Mesothelial cell of epicardium (in vitro differentiated cells): ENCODE data around the gene PCGF2. TPM values are rescaled to one million over a fixed set of nuclear protein-coding genes. Genes with fewer than 3 reads are reported as not detected.

ENCODE experiments used
- DNase-seq, 2 experiments: peaks; one replicate each; pipeline ENCODE4 v3.0.0; 2021; ENCODE audit warnings: low spot score in 2 of 2; ENCODE audit not compliant: unreplicated experiment in 2 of 2
- H3K27ac Mint-ChIP-seq: 2 replicates; pipeline ENCODE4 v1.8.0; 2021; ENCODE audit warnings: mixed read lengths
- H3K27me3 Mint-ChIP-seq: 2 replicates; pipeline ENCODE4 v1.8.0; 2021; ENCODE audit warnings: low read depth, mixed read lengths
- H3K36me3 Mint-ChIP-seq: 2 replicates; pipeline ENCODE4 v1.8.0; 2021; ENCODE audit warnings: mixed read lengths
- H3K4me1 Mint-ChIP-seq: 2 replicates; pipeline ENCODE4 v1.8.0; 2021; ENCODE audit warnings: mixed read lengths
- H3K4me3 Mint-ChIP-seq: 2 replicates; pipeline ENCODE4 v1.8.0; 2021; ENCODE audit warnings: mild to moderate bottlenecking, moderate library complexity, mixed read lengths
- H3K9me3 Mint-ChIP-seq: 2 replicates; pipeline ENCODE4 v1.8.0; 2021; ENCODE audit warnings: mixed read lengths
- total RNA-seq: library from RNA; stranded (reverse); gene quantifications from 3 replicates; pipeline ENCODE4 v1.2.1, GENCODE V29; 2021
- TF ChIP-seq, protein P1 (sequence below): fragments of 200-600 bp; sonication (generic); IDR thresholded peaks from one replicate; pipeline ENCODE4 v1.5.0; 2021; ENCODE audit warnings: antibody characterized with exemption; ENCODE audit not compliant: unreplicated experiment

PCGF2 gene
- total RNA-seq, 1 donor from 2014 or later: 83.3 TPM

DNA sequence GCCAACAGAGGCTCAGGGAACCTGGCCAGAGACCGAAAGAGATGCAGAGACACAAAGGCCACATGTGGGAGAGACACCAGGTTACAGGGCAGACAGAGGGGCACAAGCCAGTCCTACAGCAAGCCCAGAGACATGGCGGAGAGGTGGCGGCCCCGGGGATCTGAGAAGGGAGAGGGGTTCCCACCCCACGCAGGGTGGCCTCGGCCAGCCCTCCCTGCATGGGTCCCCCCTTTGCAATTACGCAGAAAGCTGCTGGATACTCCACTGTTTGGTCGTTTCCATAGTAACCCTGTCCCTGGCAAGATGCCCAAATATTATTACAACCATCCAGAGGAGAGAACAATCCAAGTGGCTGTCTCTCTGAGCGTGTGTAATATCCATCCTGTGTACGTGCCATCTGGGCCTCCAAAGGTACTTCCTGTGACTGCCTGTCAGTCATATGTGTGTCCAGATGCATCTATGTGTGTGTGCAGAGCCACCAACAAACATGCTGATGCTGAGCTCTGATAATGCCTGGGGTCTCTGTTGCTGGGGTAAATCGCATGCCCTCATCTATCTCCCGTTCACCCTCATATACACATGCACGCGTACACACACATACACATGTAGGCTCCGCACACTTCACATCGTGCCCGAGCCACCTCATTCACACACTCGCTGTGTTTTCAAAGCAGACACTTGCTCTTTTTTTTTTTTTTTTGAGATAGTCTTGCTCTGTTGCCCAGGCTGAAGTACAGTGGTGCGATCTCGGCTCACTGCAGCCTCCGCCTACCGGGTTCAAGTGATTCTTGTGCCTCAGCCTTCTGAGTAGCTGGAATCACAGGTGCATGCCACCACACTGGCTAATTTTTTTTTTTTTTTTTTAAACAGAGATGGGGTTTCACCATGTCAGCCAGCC is 5.5 kb downstream of the PCGF2 start:
- peaks cover 4% of the 10 kb centered on the region for H3K36me3 Mint-ChIP-seq
- peaks cover 52% of the 10 kb centered on the region for H3K4me1 Mint-ChIP-seq
- DNase-seq: peak in 1 of 2 experiments; percentile 79
- peak overlapping the region; percentile 32 for H3K4me3 Mint-ChIP-seq
- TF ChIP-seq, protein P1, sequence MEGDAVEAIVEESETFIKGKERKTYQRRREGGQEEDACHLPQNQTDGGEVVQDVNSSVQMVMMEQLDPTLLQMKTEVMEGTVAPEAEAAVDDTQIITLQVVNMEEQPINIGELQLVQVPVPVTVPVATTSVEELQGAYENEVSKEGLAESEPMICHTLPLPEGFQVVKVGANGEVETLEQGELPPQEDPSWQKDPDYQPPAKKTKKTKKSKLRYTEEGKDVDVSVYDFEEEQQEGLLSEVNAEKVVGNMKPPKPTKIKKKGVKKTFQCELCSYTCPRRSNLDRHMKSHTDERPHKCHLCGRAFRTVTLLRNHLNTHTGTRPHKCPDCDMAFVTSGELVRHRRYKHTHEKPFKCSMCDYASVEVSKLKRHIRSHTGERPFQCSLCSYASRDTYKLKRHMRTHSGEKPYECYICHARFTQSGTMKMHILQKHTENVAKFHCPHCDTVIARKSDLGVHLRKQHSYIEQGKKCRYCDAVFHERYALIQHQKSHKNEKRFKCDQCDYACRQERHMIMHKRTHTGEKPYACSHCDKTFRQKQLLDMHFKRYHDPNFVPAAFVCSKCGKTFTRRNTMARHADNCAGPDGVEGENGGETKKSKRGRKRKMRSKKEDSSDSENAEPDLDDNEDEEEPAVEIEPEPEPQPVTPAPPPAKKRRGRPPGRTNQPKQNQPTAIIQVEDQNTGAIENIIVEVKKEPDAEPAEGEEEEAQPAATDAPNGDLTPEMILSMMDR: no peak
- H3K27ac Mint-ChIP-seq: peak overlapping the region; percentile 98
- H3K9me3 Mint-ChIP-seq: no peaks in the 10 kb centered on the region
- H3K27me3 Mint-ChIP-seq: no peaks in the 10 kb centered on the region

DNA sequence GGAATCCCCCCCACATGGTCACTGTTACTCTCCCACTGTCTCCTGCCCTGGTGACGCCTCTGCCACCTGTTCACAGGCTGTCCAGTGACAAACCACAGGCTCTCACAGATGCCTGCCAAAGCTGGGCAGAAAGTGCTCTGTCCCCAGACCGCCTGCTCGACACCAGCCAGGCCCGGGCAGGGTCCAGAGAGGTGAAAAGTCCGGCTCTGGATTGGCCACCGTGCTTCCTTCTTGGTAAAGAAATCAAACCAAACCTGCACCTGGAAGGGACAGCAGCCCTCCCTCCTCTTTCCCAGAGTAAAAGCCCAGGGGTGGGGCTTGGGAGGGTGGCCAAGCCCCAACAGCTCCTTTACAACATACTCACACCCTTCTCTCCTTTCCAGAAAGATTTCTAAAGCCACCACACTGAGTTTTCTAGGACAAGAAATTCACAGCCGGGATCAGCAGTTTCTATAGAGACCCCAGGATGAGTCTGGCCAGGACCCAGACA is 6.2 kb downstream of the PCGF2 start:
- Mint-ChIP-seq H3K9me3 (no peaks in the 10 kb centered on the region), H3K36me3 (peaks cover 4% of the 10 kb centered on the region), H3K4me3 (peak overlapping the region; percentile 32), H3K4me1 (peaks cover 52% of the 10 kb centered on the region), H3K27ac (peak overlapping the region; percentile 98), H3K27me3 (no peaks in the 10 kb centered on the region)
- DNase-seq: no peak
- TF ChIP-seq, protein P1: no peak

DNA sequence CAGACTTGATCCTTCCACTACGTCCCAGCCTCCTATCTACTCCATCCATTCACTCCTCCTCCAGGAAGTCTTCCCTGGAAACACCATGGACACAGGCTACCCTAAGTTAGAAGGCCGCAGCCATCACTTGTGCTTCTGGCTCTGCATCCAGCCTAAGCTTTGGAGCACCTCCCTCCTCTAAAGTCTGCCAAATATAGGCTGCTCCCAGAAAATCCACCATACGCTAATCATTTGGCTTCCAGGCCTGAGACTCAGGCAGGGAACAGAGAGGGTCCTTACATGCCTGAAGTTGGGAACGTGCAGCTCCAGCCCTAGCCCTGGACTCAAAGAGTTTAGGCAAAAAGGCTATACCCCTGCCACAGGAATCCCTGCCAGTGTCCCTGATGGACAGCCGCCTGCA is 6.7 kb downstream of the PCGF2 start:
- Mint-ChIP-seq H3K4me3 (no peak overlapping the region), H3K27me3 (no peaks in the 10 kb centered on the region), H3K9me3 (no peaks in the 10 kb centered on the region), H3K36me3 (peaks cover 4% of the 10 kb centered on the region), H3K27ac (peak overlapping the region; percentile 98), H3K4me1 (peaks cover 48% of the 10 kb centered on the region)
- no peak for DNase-seq
- TF ChIP-seq, protein P1: no peak

DNA sequence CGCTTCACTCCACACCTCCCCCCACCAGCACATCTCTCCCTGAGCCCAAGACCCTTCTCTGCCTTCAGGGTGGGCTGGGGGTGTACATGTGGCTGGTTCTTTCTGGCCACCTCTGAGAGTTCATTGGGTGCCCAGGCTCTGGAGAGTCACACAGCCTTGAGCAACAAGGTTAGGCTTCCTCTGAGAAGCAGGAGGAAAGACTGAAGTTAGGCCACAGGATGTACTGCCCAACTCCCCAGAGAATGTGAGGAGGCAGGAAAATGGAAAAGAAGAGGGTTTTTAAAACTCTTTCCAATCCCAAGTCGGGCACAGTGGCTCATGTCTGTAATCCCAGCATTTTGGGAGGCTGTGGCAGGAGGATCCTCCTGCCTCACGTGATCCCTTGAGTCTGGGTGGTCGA is 7.3 kb downstream of the PCGF2 start:
- Mint-ChIP-seq H3K27ac (peak overlapping the region; percentile 98), H3K36me3 (peaks cover 6% of the 10 kb centered on the region), H3K4me3 (no peak overlapping the region), H3K27me3 (no peaks in the 10 kb centered on the region), H3K9me3 (no peaks in the 10 kb centered on the region), H3K4me1 (peaks cover 41% of the 10 kb centered on the region)
- TF ChIP-seq, protein P1: no peak
- DNase-seq: no peak

DNA sequence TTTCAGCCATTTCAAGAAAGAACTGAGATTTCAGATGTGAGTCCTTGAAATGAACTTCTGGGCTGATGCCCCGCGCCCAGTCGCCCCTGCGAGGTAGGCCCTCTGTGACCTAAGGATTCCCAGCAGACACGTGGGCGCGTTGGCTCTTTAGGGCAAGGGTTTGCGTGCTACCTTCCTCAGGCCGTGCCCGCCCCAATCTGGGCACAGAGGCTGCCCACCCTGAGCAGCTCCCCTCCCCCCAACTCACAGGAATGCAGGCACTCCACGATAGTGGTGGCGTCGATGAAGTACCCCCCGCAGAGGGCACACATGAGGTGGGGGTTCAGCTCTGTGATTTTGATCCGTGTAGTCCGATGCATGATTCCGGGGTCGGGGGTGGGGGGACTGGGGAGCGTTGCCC is 8.1 kb downstream of the PCGF2 start:
- H3K4me1 Mint-ChIP-seq: peaks cover 36% of the 10 kb centered on the region
- H3K27me3 Mint-ChIP-seq: no peaks in the 10 kb centered on the region
- DNase-seq: no peak
- H3K36me3 Mint-ChIP-seq: peaks cover 7% of the 10 kb centered on the region
- TF ChIP-seq, protein P1: no peak
- H3K9me3 Mint-ChIP-seq: no peaks in the 10 kb centered on the region
- H3K27ac Mint-ChIP-seq: no peak overlapping the region
- H3K4me3 Mint-ChIP-seq: no peak overlapping the region
